SIG-M5 (cell line): Measurements from ENCODE around the gene ZBTB49.

ENCODE experiments used
- DNase-seq: peaks from one replicate; lab custom pipeline; 2025; lab: John Stamatoyannopoulos, UW

The ZBTB49 gene

DNA sequence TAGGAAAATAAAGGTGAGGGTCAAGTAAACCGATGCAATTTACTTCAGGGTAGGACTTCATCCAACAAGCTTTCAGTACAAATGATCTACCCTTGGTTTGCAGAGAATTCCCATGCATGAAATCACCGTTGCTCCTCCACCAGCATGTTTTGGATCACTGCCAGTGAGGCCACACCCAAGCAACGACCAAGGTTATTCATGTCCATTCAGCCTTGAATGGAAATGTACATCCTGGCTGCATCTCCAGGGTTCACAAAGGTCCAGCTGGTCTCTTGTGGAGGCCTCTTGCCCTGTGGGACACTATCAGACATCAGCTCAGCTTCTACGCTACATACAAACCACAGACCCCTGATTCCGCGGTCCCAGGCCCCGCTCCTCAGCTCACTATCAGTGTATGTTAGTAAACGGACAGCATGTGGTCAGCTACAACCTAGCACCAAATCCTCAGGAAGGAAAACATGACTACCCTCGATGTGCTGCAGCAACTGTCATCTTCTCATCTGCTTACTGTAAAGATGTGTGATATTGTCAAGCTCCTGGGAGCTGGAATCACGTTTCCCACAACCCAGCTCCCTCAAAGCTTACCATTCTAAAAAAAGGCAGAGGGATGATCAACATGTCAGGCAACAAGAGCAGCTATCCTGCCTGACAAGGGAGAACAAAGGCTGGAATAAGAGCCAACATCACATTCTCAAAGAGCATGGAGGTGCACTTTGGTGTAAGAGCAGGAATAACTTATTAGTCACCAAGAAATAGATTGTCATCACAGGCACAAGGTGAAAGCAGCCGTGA, 5.0 kb upstream of the ZBTB49 start:
- DNase-seq, result no peak

DNA sequence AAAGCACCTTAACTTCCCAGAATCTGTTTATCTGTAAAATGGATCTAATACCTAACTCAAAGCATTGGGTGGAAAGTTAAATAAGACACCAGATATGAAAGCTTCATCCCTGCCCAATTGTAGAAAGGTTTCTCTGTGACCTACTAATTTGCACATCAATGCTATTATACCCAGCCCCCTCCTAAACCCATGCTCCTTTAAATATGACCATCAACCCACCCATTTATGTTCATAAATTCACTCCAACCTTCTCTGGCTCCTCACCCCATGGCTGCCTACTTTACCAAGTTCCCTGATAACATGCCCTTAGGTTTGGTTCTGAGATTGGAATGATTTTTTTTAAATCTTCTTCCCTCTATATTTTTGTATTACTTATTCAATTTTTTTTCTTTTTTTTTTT, 2.0 kb upstream of the ZBTB49 start:
- DNase-seq, result no peak

DNA sequence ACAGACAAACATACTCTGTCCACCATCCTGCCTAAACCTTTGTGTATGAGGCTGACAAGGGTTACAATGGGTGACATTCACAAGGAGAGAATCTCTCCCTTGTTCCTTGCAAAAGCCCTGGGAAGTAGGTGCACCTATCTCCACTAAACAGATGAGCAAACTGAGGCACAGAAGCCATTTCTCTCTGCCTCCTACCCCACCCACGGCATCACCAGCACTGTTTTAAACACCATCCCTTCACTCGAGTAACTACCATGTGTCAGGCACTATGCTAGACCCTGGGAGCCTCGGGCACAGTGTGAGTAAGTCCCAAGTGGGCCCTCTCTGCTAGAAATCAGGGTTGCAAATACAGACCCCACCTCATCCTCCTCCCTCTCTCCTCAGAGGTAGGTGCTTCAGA, 996 bp upstream of the ZBTB49 start:
- DNase-seq, result no peak

DNA sequence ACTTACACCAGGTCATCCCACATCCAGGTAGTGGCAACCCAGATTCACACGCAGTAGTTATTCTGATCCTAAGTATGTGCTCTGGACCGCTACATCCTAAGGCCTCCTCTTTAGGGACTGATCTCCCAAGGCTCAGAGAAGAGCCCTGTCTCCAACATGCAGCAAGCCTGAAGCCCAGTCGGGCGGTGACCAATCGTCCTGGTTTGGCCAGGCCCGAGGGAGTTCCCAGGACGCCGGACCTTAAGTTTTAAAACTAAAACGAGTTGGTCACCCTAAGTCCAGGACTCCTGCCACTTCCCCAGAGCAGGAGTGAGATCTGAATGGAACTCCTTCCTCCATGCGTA, 482 bp upstream of the ZBTB49 start:
- DNase-seq, result no peak

DNA sequence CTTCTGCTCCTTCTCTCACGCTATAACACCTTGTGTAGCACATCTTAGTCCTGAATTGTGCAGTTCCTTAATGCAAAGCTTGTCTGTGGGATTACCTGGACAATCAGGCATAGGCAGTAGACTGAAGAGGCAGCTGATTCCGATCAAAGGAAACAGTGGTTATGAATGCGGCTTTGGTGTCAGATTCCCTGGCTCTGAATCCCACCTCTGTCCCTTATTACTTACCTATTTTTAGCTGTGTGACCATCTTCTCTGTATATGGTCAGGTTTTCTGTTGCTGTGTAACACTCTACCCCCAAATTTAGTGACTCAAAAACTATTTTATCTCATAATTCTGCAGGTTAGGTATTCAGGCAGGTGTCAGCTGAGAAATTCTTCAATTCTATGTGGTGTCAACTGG, 3.2 kb downstream of the ZBTB49 start:
- DNase-seq, result no peak

- DNase-seq, result no peak
These were observed 6.3 kb downstream of the ZBTB49 start for GRCh38 chr4:4296283-4296846.

DNA sequence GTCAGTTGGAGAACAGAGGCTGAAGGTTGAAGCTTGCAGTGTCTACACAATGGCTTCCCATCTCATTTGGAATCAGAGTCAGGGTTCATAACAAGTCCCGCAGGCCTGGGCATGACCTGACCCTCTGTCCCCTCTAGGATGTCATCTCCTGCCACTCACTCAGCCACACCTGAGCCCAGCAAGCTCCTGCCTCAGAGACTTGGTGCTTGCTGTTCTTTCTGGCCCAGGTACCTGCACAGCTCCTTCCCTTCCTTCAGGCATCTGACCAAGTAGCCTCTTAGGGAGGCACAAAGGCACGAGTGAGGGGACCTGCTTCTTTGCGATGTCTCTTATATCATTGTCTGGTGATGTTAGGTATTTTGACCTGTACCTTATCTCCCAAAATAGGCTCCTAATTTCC, 9.0 kb downstream of the ZBTB49 start:
- DNase-seq, result no peak

DNA sequence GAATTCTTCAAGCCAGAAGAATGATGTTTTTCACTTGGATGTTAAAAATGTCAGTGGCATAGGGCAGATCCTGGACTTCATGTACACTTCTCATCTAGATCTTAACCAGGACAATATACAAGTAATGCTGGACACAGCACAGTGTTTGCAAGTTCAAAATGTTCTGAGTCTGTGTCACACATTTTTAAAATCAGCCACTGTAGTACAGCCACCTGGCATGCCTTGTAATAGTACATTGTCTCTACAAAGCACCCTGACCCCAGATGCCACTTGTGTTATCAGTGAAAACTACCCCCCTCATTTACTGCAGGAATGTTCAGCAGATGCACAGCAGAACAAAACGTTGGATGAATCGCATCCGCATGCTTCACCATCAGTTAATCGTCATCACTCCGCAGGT, 11.9 kb downstream of the ZBTB49 start:
- no peak for DNase-seq

DNA sequence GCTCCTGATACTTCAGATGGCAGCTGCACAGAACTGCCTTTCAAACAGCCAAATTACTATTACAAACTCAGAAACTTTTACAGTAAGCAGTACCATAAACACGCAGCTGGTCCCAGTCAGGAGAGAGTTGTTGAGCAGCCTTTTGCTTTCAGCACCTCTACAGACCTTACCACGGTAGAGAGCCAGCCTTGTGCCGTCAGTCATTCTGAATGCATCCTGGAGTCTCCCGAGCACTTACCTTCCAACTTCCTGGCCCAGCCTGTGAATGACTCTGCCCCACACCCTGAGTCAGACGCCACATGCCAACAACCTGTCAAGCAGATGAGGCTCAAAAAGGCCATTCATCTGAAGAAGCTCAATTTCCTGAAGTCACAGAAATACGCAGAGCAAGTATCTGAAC, 12.4 kb downstream of the ZBTB49 start:
- DNase-seq, result no peak

- no peak for DNase-seq
These were observed 16.9 kb downstream of the ZBTB49 start for GRCh38 chr4:4306920-4307319.

- DNase-seq, result no peak
These were observed 18.9 kb downstream of the ZBTB49 start for GRCh38 chr4:4308800-4309441.

DNA sequence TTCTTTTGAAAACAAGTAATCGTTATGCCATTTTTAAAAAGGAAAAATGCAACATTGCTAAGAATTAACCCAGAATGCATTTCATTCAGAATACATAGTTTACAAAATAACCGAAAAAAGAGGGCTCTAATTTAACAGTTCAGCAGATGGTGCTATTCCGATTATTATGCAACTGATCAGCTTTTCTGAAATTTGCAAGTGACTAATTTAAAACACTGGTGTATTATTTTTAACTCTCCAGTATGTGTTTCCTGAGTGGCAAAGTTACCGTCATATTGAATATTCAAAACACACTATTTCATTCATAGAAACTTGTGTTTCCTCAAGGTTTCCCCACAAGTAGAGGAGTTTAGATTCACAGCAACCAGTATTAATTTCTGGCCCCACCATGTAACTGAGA, 21.1 kb downstream of the ZBTB49 start:
- DNase-seq, result no peak

- no peak for DNase-seq
These were observed 25.6 kb downstream of the ZBTB49 start for GRCh38 chr4:4315461-4316149.

DNA sequence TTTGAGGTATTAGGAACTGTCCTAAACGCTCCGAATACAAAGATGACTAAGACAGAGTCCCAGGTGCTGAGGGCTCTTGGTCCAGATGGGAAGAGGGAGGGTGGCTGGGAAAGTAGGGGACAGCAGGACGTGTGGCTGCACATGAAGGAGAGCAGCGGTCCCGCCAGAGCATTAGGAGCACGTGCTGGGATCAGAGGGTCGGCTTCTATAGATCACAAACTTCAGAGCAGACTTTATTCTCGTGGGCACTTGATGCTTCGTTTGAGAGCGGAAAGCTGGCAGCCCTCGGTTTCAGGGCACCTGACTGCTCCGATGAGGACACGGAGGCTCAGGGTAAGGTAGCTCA, 26.1 kb downstream of the ZBTB49 start:
- no peak for DNase-seq

DNA sequence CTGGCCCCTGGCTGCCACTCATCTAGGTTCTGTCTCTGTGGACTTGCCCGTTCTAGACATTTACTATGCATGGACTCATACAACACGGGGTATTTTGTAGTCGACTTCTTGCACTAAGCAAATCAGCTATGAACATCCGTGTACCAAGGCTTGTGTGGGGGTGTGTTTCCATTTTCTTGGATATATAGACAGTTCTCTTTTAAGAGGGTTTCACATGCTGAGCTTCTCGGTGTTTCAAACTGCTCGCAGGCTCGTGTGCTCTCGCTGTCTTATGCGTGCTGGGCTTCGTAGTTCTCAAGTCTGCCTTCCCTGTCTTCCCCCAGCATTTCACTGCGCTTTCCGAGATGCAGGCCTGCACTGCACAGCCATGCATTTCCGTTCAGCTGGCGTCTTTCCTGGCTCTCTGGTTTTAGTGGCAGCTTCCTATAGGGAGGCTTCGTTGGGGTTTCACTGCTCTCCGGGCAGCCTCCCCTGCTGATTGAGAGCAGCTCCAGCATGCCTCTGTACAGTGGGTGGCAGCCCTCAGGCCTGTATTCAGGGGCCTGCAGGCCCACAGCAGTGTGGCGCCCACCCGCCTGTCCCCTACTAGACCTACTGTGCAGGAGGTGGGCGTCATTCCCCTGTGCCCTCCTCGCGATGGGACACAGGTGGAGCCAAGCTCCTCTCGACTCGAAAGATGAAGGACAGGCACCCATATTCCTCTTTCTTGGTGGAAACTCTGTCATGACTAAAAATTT, 27.6 kb downstream of the ZBTB49 start:
- no peak for DNase-seq

DNA sequence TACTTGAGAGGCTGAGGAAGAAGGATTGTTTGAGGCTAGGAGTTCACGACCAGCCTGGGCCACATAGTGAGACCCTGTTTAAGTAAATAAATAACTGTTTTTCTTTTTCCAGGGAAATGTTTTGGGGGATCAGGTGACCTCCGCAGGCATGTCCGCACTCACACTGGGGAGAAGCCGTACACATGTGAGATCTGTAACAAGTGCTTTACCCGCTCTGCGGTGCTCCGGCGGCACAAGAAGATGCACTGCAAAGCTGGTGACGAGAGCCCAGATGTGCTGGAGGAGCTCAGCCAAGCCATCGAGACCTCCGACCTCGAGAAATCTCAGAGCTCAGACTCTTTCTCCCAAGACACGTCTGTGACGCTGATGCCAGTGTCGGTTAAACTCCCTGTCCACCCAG, 30.5 kb downstream of the ZBTB49 start:
- no peak for DNase-seq

GRCh38 chr4:4320951-4321714, 31.1 kb downstream of the ZBTB49 start:
- no peak for DNase-seq

DNA sequence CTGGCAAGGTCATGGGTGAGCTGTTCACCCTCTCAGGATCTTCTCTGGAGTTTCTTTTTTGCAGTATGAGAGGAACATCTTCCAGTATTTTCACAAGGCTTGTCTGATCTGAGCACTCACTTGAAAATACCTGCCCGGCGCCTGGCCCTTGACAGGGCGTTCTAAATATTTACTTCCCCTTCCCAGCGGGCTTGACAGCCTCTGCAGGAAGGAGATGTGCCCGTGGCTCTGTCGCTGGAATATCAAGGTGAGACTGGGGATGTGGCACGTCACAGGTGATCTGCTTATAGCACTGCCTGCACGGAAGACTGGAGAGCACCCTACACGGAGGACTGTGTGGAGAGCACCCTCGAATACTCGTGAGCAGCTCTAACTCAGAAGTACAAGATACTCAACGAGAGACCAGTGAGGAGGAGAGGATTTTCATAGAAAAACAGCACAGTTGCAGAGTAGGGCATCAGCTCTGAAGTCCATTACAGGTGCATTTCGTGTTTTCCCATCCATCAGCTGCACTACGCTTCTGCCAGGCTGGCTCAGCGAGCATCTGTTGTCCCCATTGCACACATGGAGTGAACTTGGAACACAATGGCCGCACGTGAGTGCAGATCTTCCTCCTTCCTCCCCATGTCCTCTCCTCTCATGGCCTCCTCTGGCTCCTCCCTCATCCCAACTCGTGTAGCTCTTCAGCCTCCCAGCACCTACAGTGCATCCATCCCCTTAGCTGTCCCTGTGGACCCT, 32.1 kb downstream of the ZBTB49 start:
- DNase-seq, result no peak

DNA sequence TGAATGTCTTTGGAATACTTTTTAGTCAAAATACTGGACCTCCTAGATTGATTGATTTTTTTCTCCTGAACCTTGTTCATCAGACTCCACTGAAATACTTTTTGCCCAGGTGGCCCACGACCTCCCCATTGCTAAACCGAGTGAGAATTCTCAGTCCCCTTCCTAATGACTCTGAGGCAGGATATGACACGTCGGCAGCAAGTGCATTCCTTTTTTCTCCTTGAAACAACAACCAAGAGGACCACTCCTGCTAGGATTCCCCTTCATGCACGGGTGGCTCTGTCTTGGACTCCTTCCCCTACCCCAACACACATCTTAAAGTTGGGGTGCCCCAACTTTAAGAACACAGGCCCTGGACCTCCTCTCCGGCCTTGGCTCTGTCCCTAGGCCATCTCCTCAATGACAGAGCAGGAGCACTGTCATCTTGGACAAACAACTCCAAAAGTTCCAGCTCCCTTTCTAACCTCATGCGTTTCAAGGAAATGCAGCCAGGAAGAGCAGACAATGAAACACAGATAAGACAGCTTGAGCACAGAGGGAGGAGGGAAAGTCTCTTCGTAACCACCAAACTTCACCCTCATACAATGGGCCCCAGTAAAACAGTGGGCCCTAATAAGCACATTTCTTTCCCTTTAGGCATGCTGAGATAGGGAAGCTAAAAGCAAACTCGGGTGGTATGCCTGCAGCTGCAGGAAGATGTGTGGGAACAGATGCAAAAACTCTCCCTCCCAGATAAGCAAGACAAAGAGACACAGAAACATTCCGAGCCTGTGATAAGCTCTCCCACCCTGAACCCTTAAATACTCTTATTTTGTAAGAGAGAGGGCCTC, 33.9 kb downstream of the ZBTB49 start:
- no peak for DNase-seq

DNA sequence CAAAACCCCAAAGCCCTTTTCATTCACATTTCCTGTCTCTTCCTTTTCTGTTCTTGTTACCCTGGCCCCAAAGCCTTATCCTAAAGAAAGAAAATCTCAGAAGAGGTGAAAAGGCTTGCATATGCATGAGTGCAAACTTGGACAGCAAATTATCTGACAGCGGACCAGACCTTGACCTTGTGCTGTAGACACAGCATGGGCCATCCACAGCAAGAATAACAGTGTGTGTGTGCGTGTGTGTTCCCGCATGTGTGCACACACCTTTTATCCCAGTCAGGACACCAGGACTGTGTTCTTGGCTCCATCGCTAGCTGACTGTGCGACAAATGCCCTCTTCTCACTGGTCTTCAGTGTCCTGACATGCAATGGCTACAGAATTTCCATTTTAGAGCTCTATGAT, 35.3 kb downstream of the ZBTB49 start:
- no peak for DNase-seq
